Myocyte (in vitro differentiated cells): ENCODE measurements around the gene RIMKLB. TPM values are rescaled to one million over a fixed set of nuclear protein-coding genes. Genes with fewer than 3 reads are reported as not detected.
"Not testable (repeated sequence)": the region's sequence is repeated elsewhere in the genome, so short reads cannot be mapped to it uniquely, and the experiment has no call there.

ENCODE experiments used
- DNase-seq: peaks from one replicate; pipeline ENCODE4 v3.0.0-alpha.2; 2012; ENCODE audit warnings: low read depth
- total RNA-seq: library from RNA; depleted of rRNA; stranded (reverse); fragments of >200 nt; gene quantifications from 2 replicates; pipeline ENCODE4 v1.2.3, GENCODE V29; 2014

Gene RIMKLB
- total RNA-seq, 1 donor from 2014 or later, result 39.1 TPM

- DNase-seq, result no peak
These were observed 120.1 kb downstream of the RIMKLB start for GRCh38 chr12:8817856-8818255.

- no peak for DNase-seq
These were observed 120.7 kb downstream of the RIMKLB start for GRCh38 chr12:8818526-8818925.

DNA sequence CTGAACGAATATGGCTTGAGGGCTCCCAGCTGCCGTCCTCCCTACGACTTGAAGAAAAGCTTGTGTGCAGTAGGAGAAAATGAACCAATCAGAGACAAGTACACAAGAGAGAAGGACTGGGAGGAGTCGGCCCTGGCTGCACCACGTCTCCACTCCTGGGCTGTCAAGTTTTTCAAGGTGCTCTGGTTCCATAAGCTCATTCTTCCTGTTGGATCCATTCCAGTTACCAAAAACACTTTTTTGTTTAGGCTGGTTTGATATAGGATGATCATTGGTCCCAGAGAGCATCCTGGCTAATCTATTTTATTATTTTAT lies 121.8 kb downstream of the RIMKLB start:
- DNase-seq, result peak; percentile 2

GRCh38 chr12:8820676-8821407 lies 123.1 kb downstream of the RIMKLB start:
- not testable (repeated sequence) for DNase-seq

- no peak for DNase-seq
These were observed 123.8 kb downstream of the RIMKLB start for GRCh38 chr12:8821591-8821990.

GRCh38 chr12:8822298-8822697 lies 124.5 kb downstream of the RIMKLB start, which contains the start of gene A2ML1:
Gene A2ML1, plus strand, starts transcription at chr12:8822621. Its CDS starts 31 bp downstream, at chr12:8822652.
- no peak for DNase-seq

DNA sequence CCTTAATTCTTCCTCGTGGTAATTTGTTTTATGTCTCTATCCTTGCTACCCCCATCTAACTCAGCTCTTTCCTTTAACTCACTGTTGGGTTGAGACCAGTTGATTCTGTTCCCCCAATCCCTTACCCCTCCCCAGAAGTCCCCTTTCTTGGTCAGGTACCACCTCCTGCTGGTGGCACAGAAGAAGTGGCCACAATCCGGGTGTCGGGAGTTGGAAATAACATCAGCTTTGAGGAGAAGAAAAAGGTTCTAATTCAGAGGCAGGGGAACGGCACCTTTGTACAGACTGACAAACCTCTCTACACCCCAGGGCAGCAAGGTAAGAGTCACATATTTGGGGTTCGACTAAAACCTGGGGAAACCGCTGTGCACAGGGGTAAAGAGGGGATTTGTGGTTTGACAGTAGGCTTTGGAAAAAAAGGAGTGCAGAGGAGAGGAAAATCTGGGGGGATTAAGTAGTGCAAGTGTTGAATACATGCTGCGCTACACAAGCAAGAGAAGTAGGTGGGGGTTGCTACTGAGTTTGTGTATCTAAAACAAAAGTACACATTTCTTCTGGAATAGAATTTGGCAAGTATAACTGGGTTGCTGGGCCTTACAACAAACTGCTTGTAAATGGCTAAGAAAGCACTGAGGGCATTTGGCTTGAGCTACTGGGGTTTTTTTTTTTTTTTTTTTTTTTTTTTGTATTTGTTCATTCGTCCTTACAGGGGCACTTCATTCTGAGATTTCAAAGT lies 125.9 kb downstream of the RIMKLB start:
- DNase-seq, result peak; percentile 6

DNA sequence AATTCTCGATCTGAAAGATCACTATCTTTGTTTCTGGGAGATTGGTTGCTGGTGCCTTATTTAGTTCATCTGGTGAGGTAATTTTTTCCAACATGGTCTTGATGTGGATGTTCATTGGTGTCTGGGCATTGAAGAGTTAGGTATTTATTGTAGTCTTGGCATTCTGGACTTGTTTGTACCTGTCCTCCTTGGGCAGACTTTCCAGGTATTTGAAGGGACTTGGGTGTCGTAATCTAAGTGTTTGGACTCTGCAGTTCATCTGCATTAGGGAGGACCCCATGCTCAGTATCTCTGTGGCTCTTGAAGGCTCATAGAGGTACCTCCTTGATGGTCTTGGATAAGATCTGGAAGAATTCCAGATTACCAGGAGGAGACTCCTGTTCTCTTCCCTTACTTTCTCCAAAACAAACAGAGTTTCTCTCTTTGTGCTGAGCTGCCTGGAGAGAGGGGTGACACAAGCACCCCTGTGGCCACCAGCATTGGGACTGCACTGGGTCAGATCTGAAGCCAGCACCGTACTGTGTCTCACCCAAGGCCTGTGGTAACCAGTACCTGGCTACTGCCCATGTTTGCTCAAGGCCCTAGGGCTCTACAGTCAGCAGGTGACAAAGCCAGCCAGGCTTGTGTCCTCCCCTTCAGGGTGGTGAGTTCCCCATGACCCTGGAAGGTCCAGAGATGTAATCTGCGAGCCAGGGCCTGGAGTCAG lies 129.9 kb downstream of the RIMKLB start:
- no peak for DNase-seq

- peak; percentile 32 for DNase-seq
These were observed 130.7 kb downstream of the RIMKLB start for GRCh38 chr12:8828257-8829124.

GRCh38 chr12:8829125-8829518 lies 131.3 kb downstream of the RIMKLB start:
- no peak for DNase-seq

GRCh38 chr12:8829621-8830020 lies 131.8 kb downstream of the RIMKLB start:
- DNase-seq, result no peak

GRCh38 chr12:8831116-8831515 lies 133.3 kb downstream of the RIMKLB start:
- no peak for DNase-seq

- DNase-seq, result no peak
These were observed 134.7 kb downstream of the RIMKLB start for GRCh38 chr12:8832500-8832899.

Other genes starting within 250 kb of the RIMKLB start
- not detected in 2 replicates for gene CLEC6A, start 242.0 kb upstream of the RIMKLB start, total RNA-seq
- gene CLEC4D, start 184.5 kb upstream of the RIMKLB start, total RNA-seq, result not detected in 2 replicates
- not detected in 2 replicates for gene CLEC4E, start 157.1 kb upstream of the RIMKLB start, total RNA-seq
- 0.43 TPM in 1 of 2 replicates, not detected in the other for gene AICDA, start 85.1 kb upstream of the RIMKLB start, total RNA-seq
- 130 and 136 TPM in 2 replicates for gene MFAP5, start 35.2 kb upstream of the RIMKLB start, total RNA-seq
- not detected in 2 replicates for gene A2ML1, start 124.6 kb downstream of the RIMKLB start, total RNA-seq
- 12.6 TPM in 2 replicates for gene PHC1, start 216.5 kb downstream of the RIMKLB start, total RNA-seq